NCI-H187 (cell line): ENCODE results near the gene IL2.

Source experiments
- DNase-seq, 2 experiments: peaks; one replicate each; lab custom pipeline; 2025; lab: John Stamatoyannopoulos, UW

IL2 gene

GRCh38 chr4:122456231-122457116, at the start of gene IL2:
IL2 (minus strand) TSS chr4:122456725; CDS start chr4:122456440, 285 bp downstream.
- DNase-seq: no peak

GRCh38 chr4:122503214-122503613, 46.7 kb upstream of the IL2 start:
- DNase-seq: no peak

GRCh38 chr4:122500852-122501501, 44.5 kb upstream of the IL2 start:
- no peak for DNase-seq

DNA sequence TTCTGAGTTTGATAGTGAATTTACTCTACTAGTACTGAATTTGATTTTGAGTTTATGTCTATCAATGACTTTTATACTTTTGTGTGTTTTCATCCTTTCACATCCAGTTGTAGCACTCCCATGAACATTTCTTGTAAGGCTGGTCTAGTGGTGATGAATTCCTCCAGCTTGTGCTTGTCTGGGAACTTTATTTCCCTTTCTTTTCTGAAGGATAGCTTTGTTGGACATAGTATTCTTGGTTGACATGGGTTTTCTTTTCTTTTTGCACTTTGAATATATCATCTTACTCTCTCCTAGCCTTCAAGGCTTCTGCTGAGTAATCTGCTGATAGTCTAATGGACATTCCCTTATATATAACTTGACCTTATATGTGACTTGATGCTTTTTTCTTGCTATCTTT, 32.5 kb upstream of the IL2 start:
- no peak for DNase-seq

- no peak for DNase-seq
Observed at GRCh38 chr4:122483481-122483880, 27.0 kb upstream of the IL2 start.

- DNase-seq: no peak
Observed at GRCh38 chr4:122481766-122482405, 25.4 kb upstream of the IL2 start.

DNA sequence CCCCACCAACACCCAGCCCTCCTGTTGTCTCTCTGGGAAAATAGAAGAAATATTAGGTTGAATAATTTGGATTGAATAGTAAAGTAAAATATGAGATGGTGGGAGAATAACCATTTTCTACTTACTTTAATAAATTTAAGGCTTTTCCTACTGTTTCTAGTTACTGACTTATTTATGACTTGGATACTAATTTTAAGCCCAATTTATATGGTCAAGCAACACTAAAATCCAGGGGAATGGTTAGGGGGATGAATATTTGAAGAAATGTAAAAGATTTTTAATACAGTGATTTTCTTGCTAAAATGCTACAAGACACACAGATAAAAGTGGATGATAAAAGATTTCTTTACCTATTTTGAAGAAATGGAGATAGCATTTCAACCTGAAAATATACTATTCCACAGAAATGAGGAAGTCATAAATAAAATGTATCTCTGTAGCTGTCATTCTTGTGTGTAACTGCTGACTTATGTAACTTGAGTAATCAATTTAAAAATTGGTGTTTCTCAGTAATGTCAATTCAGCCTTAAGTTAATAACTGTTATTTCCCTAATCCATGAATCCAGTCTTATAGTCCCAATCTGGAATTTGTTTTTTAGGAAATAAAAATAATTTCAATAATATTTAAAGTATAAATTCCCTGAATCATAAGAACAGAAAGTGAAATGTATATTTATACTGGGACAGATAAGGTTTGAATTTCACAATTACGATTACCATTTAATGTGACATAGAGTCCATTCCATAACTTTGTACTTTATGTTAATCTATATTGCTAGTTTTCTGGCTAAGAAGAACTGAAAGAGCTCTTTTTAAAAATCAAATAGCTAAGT, 24.3 kb upstream of the IL2 start:
- DNase-seq: no peak

- DNase-seq: no peak
Observed at GRCh38 chr4:122479935-122480416, 23.5 kb upstream of the IL2 start.

DNA sequence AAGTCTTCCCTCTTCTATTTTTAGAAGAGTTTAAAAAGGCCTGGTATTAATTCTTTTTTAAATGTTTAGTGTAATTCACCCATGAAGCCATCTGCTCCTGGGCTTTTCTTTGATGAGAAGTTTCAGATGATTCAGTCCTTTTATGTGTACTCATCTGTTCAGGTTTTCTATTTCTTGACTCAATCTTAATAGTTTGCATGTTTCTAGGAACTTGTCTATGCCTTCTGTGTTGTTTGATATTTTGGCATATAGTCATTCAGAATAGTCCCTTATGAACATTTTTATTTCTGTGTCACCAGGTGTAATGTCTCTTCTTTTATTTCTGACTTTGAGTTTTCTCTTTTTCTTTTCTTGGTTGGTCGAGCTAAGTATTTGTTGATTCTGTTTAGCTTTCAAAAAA, 20.2 kb upstream of the IL2 start:
- no peak for DNase-seq

- DNase-seq: no peak
Observed at GRCh38 chr4:122476126-122476525, 19.6 kb upstream of the IL2 start.

- no peak for DNase-seq
Observed at GRCh38 chr4:122475233-122475632, 18.7 kb upstream of the IL2 start.

DNA sequence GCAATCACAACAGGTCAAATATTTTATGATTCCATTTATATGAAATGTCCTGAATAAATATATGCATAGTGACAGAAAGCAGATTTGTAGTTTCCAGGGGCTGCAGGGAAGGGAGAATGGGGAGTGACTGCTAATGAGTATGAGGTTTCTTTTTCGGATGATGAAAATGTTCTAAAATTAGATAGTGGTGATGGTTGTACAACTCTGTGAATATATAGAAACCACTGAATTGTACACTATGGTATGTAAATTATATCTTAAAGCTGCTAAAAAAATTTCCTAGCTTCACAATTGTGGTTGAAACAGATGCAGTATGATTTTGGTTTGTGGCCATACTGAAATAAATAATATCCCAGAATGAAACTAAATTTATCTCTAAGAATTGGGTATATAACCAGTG, 12.9 kb upstream of the IL2 start:
- no peak for DNase-seq

DNA sequence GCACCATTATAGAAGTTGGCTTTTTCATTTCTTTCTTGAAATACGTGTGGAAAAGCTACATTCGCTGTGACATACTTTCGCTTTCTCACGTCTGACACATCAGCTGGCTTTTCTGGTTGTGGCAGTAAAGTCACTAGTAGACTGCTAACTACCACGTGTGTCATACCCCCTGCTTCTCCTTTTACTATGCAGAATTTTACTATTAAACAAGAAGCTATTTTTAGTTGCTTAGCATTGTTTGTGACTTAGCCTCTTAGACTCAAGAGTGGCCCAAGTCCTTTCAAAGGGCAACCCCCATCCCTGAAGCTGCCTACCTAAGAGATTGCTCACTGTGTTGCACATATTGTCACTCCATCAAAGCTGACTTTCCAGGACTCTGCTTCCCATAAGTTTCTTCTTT, 2.1 kb upstream of the IL2 start:
- DNase-seq: no peak

DNA sequence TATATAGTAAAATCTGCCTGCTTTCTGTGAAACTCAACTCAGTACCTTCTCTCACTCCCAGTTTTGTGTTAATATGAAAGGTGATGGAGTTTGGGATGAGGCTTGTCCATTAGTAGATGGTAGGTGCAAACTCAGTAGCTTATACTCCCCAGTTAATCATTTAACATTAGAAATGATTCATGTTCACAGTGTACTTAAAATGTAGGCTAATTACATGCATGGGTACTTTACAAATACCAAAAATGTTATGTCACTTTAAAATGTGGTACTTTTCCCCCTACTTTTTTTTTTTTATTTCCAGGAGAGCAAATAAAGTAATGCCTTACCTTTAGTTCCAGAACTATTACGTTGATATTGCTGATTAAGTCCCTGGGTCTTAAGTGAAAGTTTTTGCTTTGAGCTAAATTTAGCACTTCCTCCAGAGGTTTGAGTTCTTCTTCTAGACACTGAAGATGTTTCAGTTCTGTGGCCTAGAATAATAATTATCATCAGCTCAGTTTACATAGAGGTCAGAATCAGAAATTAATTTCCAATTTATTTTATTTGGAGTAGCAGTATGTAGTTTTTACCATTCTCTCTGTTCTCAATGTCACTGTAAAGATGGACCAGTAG, 3.0 kb downstream of the IL2 start:
- DNase-seq: no peak

GRCh38 chr4:122450847-122451246, 5.7 kb downstream of the IL2 start:
- no peak for DNase-seq

GRCh38 chr4:122434285-122434684, 22.2 kb downstream of the IL2 start:
- DNase-seq: no peak

DNA sequence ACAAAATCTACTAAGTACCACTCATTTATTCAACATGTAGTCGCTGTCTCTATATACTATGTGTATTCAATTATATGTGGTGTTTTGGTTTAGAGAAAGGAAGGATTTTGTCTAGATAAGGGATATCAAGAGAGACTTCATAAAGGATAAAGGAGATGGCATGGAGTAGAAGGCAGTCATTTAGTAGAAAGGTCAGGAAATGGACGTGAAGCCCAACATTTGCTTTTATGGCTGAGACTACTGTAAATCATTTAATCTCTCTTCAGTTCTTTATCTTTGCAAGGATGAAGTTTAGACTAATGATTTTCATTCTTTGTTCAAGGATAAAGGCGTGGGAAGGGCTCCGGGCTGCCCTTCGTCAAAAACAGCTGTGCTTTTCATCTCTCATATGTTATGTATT, 25.2 kb downstream of the IL2 start:
- DNase-seq: no peak

DNA sequence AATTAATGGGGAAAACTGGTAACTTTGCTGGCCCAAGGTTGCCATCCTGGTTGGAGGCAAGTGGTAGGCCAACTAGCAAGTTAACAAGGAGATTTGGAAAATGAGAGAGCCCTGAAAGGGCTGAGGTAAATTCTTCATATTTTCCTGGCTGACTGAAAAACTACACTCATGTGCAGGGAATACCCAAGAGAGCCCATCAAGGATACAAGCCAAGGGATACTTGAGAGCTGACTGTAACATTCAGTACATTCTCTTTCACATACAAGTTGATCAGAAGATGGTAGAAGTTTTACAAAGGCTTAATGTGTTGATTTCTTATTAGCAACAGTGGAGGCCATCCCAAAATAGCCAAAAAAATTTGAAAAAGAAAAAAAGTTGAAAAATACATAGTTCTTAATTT, 33.3 kb downstream of the IL2 start:
- no peak for DNase-seq

GRCh38 chr4:122412547-122412946, 44.0 kb downstream of the IL2 start:
- no peak for DNase-seq

GRCh38 chr4:122403861-122404260, 52.7 kb downstream of the IL2 start:
- no peak for DNase-seq
